CD4-positive, CD25-positive, alpha-beta regulatory T cell (primary cell): ENCODE measurements around the gene FBXO8. TPM values are rescaled to one million over a fixed set of nuclear protein-coding genes. Genes with fewer than 3 reads are reported as not detected.
"Not testable (repeated sequence)": the region's sequence is repeated elsewhere in the genome, so short reads cannot be mapped to it uniquely, and the experiment has no call there.

Source experiments
- ATAC-seq, 2 donors: fragments of 150-1000 bp; cut with Tn5 transposase; one replicate each; pipeline ENCODE4 v1.10.0; 2021; ENCODE audit warnings: low read depth in 2 of 2, moderate number of reproducible peaks in 2 of 2, moderate library complexity in 1 of 2
- DNase-seq, 3 donors: peaks; one replicate each; pipeline versions ENCODE4 v3.0.0 to v3.0.0-alpha.2; 2012 to 2022; ENCODE audit warnings: mixed read lengths in 1 of 3
- H3K27ac ChIP-seq: one replicate; pipeline ENCODE4 v1.7.0; 2013; ENCODE audit warnings: mild to moderate bottlenecking, low read length; ENCODE audit not compliant: insufficient read depth, poor library complexity, severe bottlenecking
- H3K27me3 ChIP-seq: one replicate; pipeline ENCODE4 v1.7.0; 2013; ENCODE audit warnings: low read length; ENCODE audit not compliant: control insufficient read depth, insufficient read depth
- H3K36me3 ChIP-seq: one replicate; pipeline ENCODE4 v1.7.0; 2013; ENCODE audit warnings: mild to moderate bottlenecking, low read length, moderate library complexity; ENCODE audit not compliant: control insufficient read depth, insufficient read depth
- H3K4me1 ChIP-seq: 2 replicates; pipeline ENCODE4 v1.7.0; 2013; ENCODE audit warnings: mild to moderate bottlenecking, low read length; ENCODE audit not compliant: insufficient read depth, control insufficient read depth, poor library complexity, severe bottlenecking
- H3K4me3 ChIP-seq: one replicate; pipeline ENCODE4 v1.7.0; 2013; ENCODE audit warnings: low read depth, mild to moderate bottlenecking, low read length, moderate library complexity
- H3K9me3 ChIP-seq, 2 experiments: 1 replicate in 1 of 2; 2 replicates in 1 of 2; pipeline ENCODE4 v1.7.0; 2013; ENCODE audit warnings: low read length in 2 of 2, mild to moderate bottlenecking in 1 of 2, moderate library complexity in 1 of 2; ENCODE audit not compliant: control insufficient read depth in 2 of 2
- H3K27ac Mint-ChIP-seq, 3 donors: one replicate each; pipeline ENCODE4 v1.8.0; 2020 to 2022; ENCODE audit warnings: mild to moderate bottlenecking in 3 of 3, mixed read lengths in 3 of 3, moderate library complexity in 2 of 3
- H3K27me3 Mint-ChIP-seq: one replicate; pipeline ENCODE4 v1.8.0; 2022; ENCODE audit warnings: mild to moderate bottlenecking, mixed read lengths
- H3K36me3 Mint-ChIP-seq: one replicate; pipeline ENCODE4 v1.8.0; 2020; ENCODE audit warnings: mixed read lengths
- H3K4me1 Mint-ChIP-seq, 4 donors: one replicate each; pipeline ENCODE4 v1.8.0; 2020 to 2022; ENCODE audit warnings: mixed read lengths in 4 of 4, mild to moderate bottlenecking in 1 of 4
- H3K4me3 Mint-ChIP-seq, 4 donors: one replicate each; pipeline ENCODE4 v1.8.0; 2020 to 2022; ENCODE audit warnings: mild to moderate bottlenecking in 4 of 4, mixed read lengths in 4 of 4, moderate library complexity in 3 of 4
- H3K9me3 Mint-ChIP-seq, 7 donors: one replicate each; pipeline ENCODE4 v1.8.0; 2020 to 2022; ENCODE audit warnings: mixed read lengths in 7 of 7, mild to moderate bottlenecking in 3 of 7, moderate library complexity in 2 of 7
- polyA plus RNA-seq, 4 donors: library from polyadenylated mRNA; unstranded; fragments of 300-500 nt; fragmentation: Illumina TruSeq; gene quantifications; one replicate each; pipeline ENCODE4 v1.2.3, GENCODE V29; 2021
- total RNA-seq: library from RNA; stranded (reverse); gene quantifications from one replicate; pipeline ENCODE4 v1.2.3, GENCODE V29; 2022

FBXO8 gene
- total and polyA plus RNA-seq, 5 donors from 2014 or later, result 14.9 to 26.1 (median 22.0) TPM

DNA sequence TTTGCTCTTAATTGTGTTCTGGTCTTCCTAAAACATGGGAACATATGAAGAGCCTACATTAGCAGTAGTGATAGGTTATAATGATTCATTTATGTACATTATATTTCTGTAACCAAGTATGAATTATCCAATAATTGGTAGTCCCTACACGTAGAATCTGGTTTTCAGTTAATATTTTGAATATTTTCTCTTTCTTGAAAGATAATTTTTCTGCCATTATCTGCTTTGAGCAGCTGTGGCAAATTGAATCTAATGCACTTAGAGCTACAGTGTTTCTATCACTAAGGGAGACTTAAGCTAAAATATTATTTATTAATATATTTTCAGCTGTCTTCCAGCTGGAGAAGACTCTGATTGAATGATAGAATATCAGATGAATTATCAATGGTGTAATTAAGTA, 21.2 kb upstream of the FBXO8 start:
- H3K4me3 Mint-ChIP-seq, result no peak overlapping the region
- no peaks in the 10 kb centered on the region for H3K9me3 Mint-ChIP-seq
- H3K27me3 ChIP-seq, result no peaks in the 10 kb centered on the region
- DNase-seq, result no peak
- H3K36me3 ChIP-seq, result peaks cover 35% of the 10 kb centered on the region
- no peak for ATAC-seq
- H3K36me3 Mint-ChIP-seq, result peaks cover 49% of the 10 kb centered on the region
- H3K4me3 ChIP-seq, result no peak overlapping the region
- no peaks in the 10 kb centered on the region for H3K9me3 ChIP-seq
- no peaks in the 10 kb centered on the region for H3K27me3 Mint-ChIP-seq
- H3K4me1 ChIP-seq, result no peaks in the 10 kb centered on the region
- H3K27ac Mint-ChIP-seq, result no peak overlapping the region
- no peak overlapping the region for H3K27ac ChIP-seq
- peaks cover 10 to 17% (median 15%) of the 10 kb centered on the region in 4 donors for H3K4me1 Mint-ChIP-seq

DNA sequence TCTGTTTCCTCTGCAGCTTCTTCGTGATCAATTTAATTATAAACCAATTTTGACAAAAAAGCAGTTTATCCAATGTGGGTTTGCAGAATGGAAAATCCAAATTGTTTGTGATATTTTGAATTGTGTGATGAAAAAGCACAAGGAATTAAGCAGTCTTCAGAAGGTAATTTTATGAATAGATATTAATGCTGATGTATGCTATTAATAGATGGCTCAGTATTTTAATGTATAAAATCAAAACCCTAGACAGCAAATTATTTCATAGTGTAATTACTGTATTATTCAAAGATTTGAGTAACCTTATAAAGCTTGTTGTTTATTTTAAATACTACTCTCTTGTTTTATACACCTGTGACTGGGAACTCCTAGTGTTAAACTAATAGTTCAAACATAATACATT, 20.2 kb upstream of the FBXO8 start:
- Mint-ChIP-seq H3K27ac (no peak overlapping the region), H3K9me3 (no peaks in the 10 kb centered on the region), H3K4me3 (no peak overlapping the region), H3K36me3 (peaks cover 46% of the 10 kb centered on the region), H3K4me1 (peaks cover 10 to 23% (median 16%) of the 10 kb centered on the region in 4 donors), H3K27me3 (no peaks in the 10 kb centered on the region)
- no peak overlapping the region for H3K4me3 ChIP-seq
- no peaks in the 10 kb centered on the region for H3K4me1 ChIP-seq
- H3K36me3 ChIP-seq, result peaks cover 28% of the 10 kb centered on the region
- DNase-seq, result no peak
- no peak for ATAC-seq
- no peaks in the 10 kb centered on the region for H3K27me3 ChIP-seq
- no peaks in the 10 kb centered on the region for H3K9me3 ChIP-seq
- no peak overlapping the region for H3K27ac ChIP-seq

DNA sequence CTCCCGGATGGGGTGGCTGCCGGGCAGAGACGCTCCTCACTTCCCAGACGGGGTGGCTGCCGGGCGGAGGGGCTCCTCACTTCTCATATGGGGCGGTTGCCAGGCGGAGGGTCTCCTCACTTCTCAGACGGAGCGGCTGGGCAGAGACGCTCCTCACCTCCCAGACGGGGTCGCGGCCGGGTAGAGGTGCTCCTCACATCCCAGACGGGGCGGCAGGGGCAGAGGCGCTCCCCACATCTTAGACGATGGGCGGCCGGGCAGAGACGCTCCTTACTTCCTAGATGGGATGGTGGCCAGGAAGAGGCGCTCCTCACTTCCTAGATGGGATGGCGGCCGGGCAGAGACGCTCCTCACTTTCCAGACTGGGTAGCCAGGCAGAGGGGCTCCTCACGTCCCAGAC, 11.7 kb upstream of the FBXO8 start:
- not testable (repeated sequence) for H3K4me3 Mint-ChIP-seq, H3K27ac ChIP-seq, H3K4me3 ChIP-seq, H3K27ac Mint-ChIP-seq, DNase-seq, H3K27me3 Mint-ChIP-seq, H3K27me3 ChIP-seq, ATAC-seq, H3K4me1 ChIP-seq
- H3K36me3 Mint-ChIP-seq, result peaks cover 38% of the 10 kb centered on the region
- H3K4me1 Mint-ChIP-seq, result peaks cover 10 to 47% (median 21%) of the 10 kb centered on the region in 4 donors
- Histone ChIP-seq H3K36me3 (peaks cover 16% of the 10 kb centered on the region), H3K9me3 (peaks cover 16 to 21% of the 10 kb centered on the region in 2 experiments)
- H3K9me3 Mint-ChIP-seq, result peaks cover 4 to 22% (median 10%) of the 10 kb centered on the region in 7 donors

DNA sequence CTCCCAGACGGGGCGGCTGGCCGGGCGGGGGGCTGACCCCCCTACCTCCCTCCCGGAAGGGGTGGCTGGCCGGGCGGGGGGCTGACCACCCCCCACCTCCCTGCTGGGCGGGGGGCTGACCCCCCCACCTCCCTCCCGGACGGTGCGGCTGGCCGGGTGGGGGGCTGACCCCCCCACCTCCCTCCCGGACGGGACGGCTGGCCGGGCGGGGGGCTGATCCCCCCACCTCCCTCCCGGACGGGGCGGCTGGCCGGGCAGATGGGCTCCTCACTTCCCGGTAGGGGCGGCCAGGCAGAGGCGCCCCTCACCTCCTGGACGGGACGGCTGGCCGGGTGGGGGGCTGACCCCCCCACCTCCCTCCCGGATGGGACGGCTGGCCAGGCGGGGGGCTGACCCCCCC, 11.2 kb upstream of the FBXO8 start:
- H3K9me3 Mint-ChIP-seq, result peaks cover 4 to 22% (median 10%) of the 10 kb centered on the region in 7 donors
- not testable (repeated sequence) for H3K4me3 ChIP-seq

DNA sequence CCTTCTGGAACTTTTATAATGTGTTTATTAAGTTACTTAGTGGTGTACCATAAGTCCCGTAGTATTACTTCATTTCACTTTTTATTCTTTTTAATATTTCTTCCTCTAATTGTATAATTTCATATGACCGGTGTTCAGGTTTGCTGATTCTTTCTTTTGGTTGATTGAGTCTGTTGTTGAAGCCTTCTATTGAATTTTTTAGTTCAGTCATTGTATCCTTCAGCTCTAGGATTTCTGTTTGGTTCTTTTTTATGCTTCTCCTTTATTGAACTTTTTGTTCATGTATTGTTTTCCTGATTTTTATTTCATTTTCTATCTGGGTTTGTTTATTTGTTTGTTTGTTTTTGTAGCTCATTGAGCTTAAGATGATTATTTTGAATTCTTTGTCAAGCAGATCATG, 9.0 kb upstream of the FBXO8 start:
- peaks cover 16 to 21% of the 10 kb centered on the region in 2 experiments for H3K9me3 ChIP-seq
- peaks cover 22 to 37% (median 24%) of the 10 kb centered on the region in 4 donors for H3K4me1 Mint-ChIP-seq
- ATAC-seq, result no peak

More for the DNA sequence above, 11.2 kb upstream of the FBXO8 start:
- H3K4me3 Mint-ChIP-seq, H3K27ac Mint-ChIP-seq, DNase-seq, H3K27ac ChIP-seq, ATAC-seq, H3K27me3 Mint-ChIP-seq, H3K4me1 ChIP-seq, H3K27me3 ChIP-seq: not testable (repeated sequence)
- H3K9me3 ChIP-seq, result peaks cover 16 to 21% of the 10 kb centered on the region in 2 experiments
- Mint-ChIP-seq H3K36me3 (peaks cover 34% of the 10 kb centered on the region), H3K4me1 (peaks cover 10 to 44% (median 18%) of the 10 kb centered on the region in 4 donors)
- H3K36me3 ChIP-seq, result peaks cover 15% of the 10 kb centered on the region

DNA sequence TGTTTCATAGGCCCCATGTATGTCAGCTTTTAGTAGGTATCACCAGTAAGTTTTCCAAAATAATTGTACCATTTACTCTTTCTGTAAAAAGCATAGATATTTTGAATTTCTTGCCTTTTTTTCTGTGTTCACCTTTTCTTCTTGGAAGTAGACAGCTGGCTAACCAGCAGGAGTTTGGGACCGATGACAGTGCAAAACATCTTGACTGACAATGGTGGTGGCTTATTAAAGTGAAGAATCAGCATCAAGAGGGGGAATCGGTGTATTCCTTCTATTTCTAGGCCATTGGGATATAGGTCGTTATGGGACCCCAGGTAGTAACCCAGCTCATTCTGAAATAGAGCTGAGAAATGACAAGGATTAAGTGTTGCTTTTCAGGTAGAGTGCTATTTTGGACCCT, 3.4 kb upstream of the FBXO8 start:
- H3K4me3 ChIP-seq, result no peak overlapping the region
- no peak for DNase-seq
- Mint-ChIP-seq H3K27ac (no peak overlapping the region), H3K36me3 (peaks cover 5% of the 10 kb centered on the region), H3K27me3 (no peaks in the 10 kb centered on the region), H3K9me3 (peaks cover 0 to 4% (median 2%) of the 10 kb centered on the region in 7 donors), H3K4me1 (peaks cover 22 to 70% (median 54%) of the 10 kb centered on the region in 4 donors), H3K4me3 (peak overlapping the region in 3 of 4 donors; percentile 17 to 57 (median 35))
- ATAC-seq, result no peak
- peaks cover under 1% of the 10 kb centered on the region for H3K36me3 ChIP-seq
- H3K27me3 ChIP-seq, result no peaks in the 10 kb centered on the region
- peaks cover 2 to 3% of the 10 kb centered on the region in 2 experiments for H3K9me3 ChIP-seq
- no peak overlapping the region for H3K27ac ChIP-seq
- H3K4me1 ChIP-seq, result peaks cover 19% of the 10 kb centered on the region

More for the DNA sequence above, 9.0 kb upstream of the FBXO8 start:
- H3K9me3 Mint-ChIP-seq, result peaks cover 4 to 22% (median 10%) of the 10 kb centered on the region in 7 donors
- H3K27me3 Mint-ChIP-seq, result no peaks in the 10 kb centered on the region
- no peak for DNase-seq
- Histone ChIP-seq H3K4me3 (no peak overlapping the region), H3K36me3 (peaks cover 15% of the 10 kb centered on the region), H3K27ac (no peak overlapping the region), H3K4me1 (no peaks in the 10 kb centered on the region), H3K27me3 (no peaks in the 10 kb centered on the region)
- no peak overlapping the region for H3K4me3 Mint-ChIP-seq
- H3K36me3 Mint-ChIP-seq, result peaks cover 27% of the 10 kb centered on the region
- no peak overlapping the region for H3K27ac Mint-ChIP-seq

DNA sequence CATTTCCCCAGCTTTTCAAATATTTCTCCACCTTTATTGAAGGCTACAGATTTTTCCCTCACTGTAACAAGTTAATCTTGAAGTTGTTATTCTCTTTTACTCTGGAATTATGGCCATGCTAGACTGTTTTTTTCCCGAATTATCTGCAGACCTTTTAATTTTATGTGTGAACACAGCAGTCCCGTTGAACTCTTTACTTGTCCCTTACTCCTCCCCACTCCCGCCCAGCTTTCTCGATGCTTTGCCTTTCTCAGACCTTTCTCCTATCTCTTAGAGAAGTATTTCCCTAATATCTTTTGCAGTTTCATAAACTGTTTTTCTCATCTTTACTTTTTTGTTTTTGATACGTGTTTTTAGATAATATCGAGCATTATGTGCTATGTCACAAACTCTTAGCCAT, 1.0 kb upstream of the FBXO8 start:
- H3K4me3 ChIP-seq, result peak overlapping the region; percentile 98
- no peak for ATAC-seq
- no peaks in the 10 kb centered on the region for H3K9me3 ChIP-seq
- DNase-seq, result peak in 1 of 3 donors; percentile 9
- H3K36me3 ChIP-seq, result no peaks in the 10 kb centered on the region
- H3K4me1 ChIP-seq, result peaks cover 19% of the 10 kb centered on the region
- peaks cover 11 to 76% (median 62%) of the 10 kb centered on the region in 4 donors for H3K4me1 Mint-ChIP-seq
- H3K27me3 ChIP-seq, result no peaks in the 10 kb centered on the region
- H3K27ac ChIP-seq, result peak overlapping the region; percentile 98
- H3K4me3 Mint-ChIP-seq, result peak overlapping the region; percentile 93 to 100 (median 98)
- no peaks in the 10 kb centered on the region for H3K27me3 Mint-ChIP-seq
- H3K9me3 Mint-ChIP-seq, result peaks cover 0 to 2% (median 0%) of the 10 kb centered on the region in 7 donors
- H3K27ac Mint-ChIP-seq, result peak overlapping the region; percentile 99 to 100 (median 100)
- peaks cover 15% of the 10 kb centered on the region for H3K36me3 Mint-ChIP-seq
